Astrocyte (in vitro differentiated cells and primary cell): ENCODE measurements around the gene GMEB2. TPM values are rescaled to one million over a fixed set of nuclear protein-coding genes. Genes with fewer than 3 reads are reported as not detected.

Source experiments
- DNase-seq: peaks from one replicate; pipeline ENCODE4 v3.0.0-alpha.2; 2010; ENCODE audit warnings: low read depth
- FAIRE-seq: peaks from 2 replicates; lab custom pipeline; 2011; peaks lifted over from hg19 to GRCh38; lab: Jason Lieb, UNC
- H2AFZ ChIP-seq: 2 replicates; pipeline ENCODE4 v1.6.0; 2012; ENCODE audit warnings: low read depth, low read length, inconsistent platforms
- H3K27ac ChIP-seq: 2 replicates; pipeline ENCODE4 v1.5.1; 2011; ENCODE audit warnings: low read depth, low read length, inconsistent platforms
- H3K27me3 ChIP-seq: 2 replicates; pipeline ENCODE4 v1.6.0; 2011; ENCODE audit warnings: low read length, inconsistent platforms; ENCODE audit not compliant: insufficient read depth
- H3K36me3 ChIP-seq: 2 replicates; pipeline ENCODE4 v1.5.1; 2011; ENCODE audit warnings: low read length, inconsistent platforms; ENCODE audit not compliant: insufficient read depth
- H3K4me1 ChIP-seq: 2 replicates; pipeline ENCODE4 v1.5.1; 2011; ENCODE audit warnings: low read length, inconsistent platforms; ENCODE audit not compliant: insufficient read depth
- H3K4me2 ChIP-seq: 2 replicates; pipeline ENCODE4 v1.6.0; 2012; ENCODE audit warnings: low read length, inconsistent platforms
- H3K4me3 ChIP-seq: 2 replicates; pipeline ENCODE4 v1.5.1; 2011; ENCODE audit warnings: low read depth, mild to moderate bottlenecking, low read length, inconsistent platforms; ENCODE audit not compliant: insufficient read depth
- H3K79me2 ChIP-seq: 2 replicates; pipeline ENCODE4 v1.6.0; 2012; ENCODE audit warnings: mild to moderate bottlenecking, low read length, inconsistent platforms; ENCODE audit not compliant: insufficient read depth
- H3K9ac ChIP-seq: 2 replicates; pipeline ENCODE4 v1.6.0; 2012; ENCODE audit warnings: mild to moderate bottlenecking, low read length, inconsistent platforms
- H3K9me3 ChIP-seq: 2 replicates; pipeline ENCODE4 v1.5.1; 2012; ENCODE audit warnings: low read depth, mild to moderate bottlenecking, low read length, inconsistent platforms; ENCODE audit not compliant: insufficient read depth
- H4K20me1 ChIP-seq: 2 replicates; pipeline ENCODE4 v1.6.0; 2012; ENCODE audit warnings: low read length, inconsistent platforms; ENCODE audit not compliant: insufficient read depth
- H3K27ac Mint-ChIP-seq: one replicate; pipeline ENCODE4 v1.8.0; 2021; ENCODE audit warnings: mild to moderate bottlenecking, mixed read lengths; ENCODE audit not compliant: unreplicated experiment
- H3K27me3 Mint-ChIP-seq: one replicate; pipeline ENCODE4 v1.8.0; 2021; ENCODE audit warnings: low read depth, mixed read lengths; ENCODE audit not compliant: unreplicated experiment
- H3K36me3 Mint-ChIP-seq: one replicate; pipeline ENCODE4 v1.8.0; 2021; ENCODE audit warnings: low read depth, mixed read lengths; ENCODE audit not compliant: unreplicated experiment
- H3K4me1 Mint-ChIP-seq: one replicate; pipeline ENCODE4 v1.8.0; 2021; ENCODE audit warnings: low read depth, mixed read lengths; ENCODE audit not compliant: unreplicated experiment
- H3K4me3 Mint-ChIP-seq: one replicate; pipeline ENCODE4 v1.8.0; 2021; ENCODE audit warnings: mild to moderate bottlenecking, moderate library complexity, mixed read lengths; ENCODE audit not compliant: unreplicated experiment
- H3K9me3 Mint-ChIP-seq: one replicate; pipeline ENCODE4 v1.8.0; 2021; ENCODE audit warnings: mild to moderate bottlenecking, mixed read lengths; ENCODE audit not compliant: unreplicated experiment
- CTCF ChIP-seq: IDR thresholded peaks from 2 replicates; pipeline ENCODE4 v1.5.1; 2011; ENCODE audit warnings: low read depth, mild to moderate bottlenecking, inconsistent platforms, low read length, moderate library complexity; ENCODE audit not compliant: insufficient read depth
- EZH2 ChIP-seq: IDR thresholded peaks from 2 replicates; pipeline ENCODE4 v1.6.1; 2012; ENCODE audit warnings: mild to moderate bottlenecking, low read length, inconsistent platforms; ENCODE audit not compliant: insufficient read depth
- total RNA-seq: library from RNA; stranded (reverse); gene quantifications from 2 replicates; pipeline ENCODE4 v1.2.1, GENCODE V29; 2021

GMEB2 gene
- total RNA-seq, 1 donor from 2014 or later = 11.7 TPM

GRCh38 chr20:63582382-63583063 is 44.4 kb downstream of the GMEB2 start:
- Histone ChIP-seq H3K4me1 (no peaks in the 10 kb centered on the region), H3K9ac (peak overlapping the region; percentile 31), H3K4me2 (peak overlapping the region; percentile 72), H2AFZ (peak overlapping the region; percentile 63), H3K9me3 (no peaks in the 10 kb centered on the region), H3K79me2 (no peaks in the 10 kb centered on the region), H4K20me1 (no peaks in the 10 kb centered on the region), H3K36me3 (no peaks in the 10 kb centered on the region), H3K27ac (no peak overlapping the region), H3K4me3 (no peak overlapping the region), H3K27me3 (peaks cover 7% of the 10 kb centered on the region)
- Mint-ChIP-seq H3K27me3 (peaks cover 21% of the 10 kb centered on the region), H3K4me3 (no peak overlapping the region), H3K9me3 (no peaks in the 10 kb centered on the region), H3K27ac (peak overlapping the region; percentile 86), H3K4me1 (peaks cover 4% of the 10 kb centered on the region), H3K36me3 (peaks cover 2% of the 10 kb centered on the region)
- DNase-seq (no peak), FAIRE-seq (no peak)
- no peak for TF ChIP-seq CTCF
- TF ChIP-seq EZH2 = no peak

GRCh38 chr20:63580796-63581461 is 46.0 kb downstream of the GMEB2 start:
- Histone ChIP-seq H3K9ac (no peak overlapping the region), H3K27ac (no peak overlapping the region), H3K4me1 (no peaks in the 10 kb centered on the region), H3K36me3 (no peaks in the 10 kb centered on the region), H3K4me2 (no peak overlapping the region), H2AFZ (no peak overlapping the region), H3K4me3 (no peak overlapping the region), H3K27me3 (peaks cover 7% of the 10 kb centered on the region), H3K9me3 (no peaks in the 10 kb centered on the region), H4K20me1 (no peaks in the 10 kb centered on the region), H3K79me2 (no peaks in the 10 kb centered on the region)
- Mint-ChIP-seq H3K9me3 (no peaks in the 10 kb centered on the region), H3K27ac (no peak overlapping the region), H3K4me3 (no peak overlapping the region), H3K4me1 (peaks cover 4% of the 10 kb centered on the region), H3K27me3 (peaks cover 24% of the 10 kb centered on the region), H3K36me3 (no peaks in the 10 kb centered on the region)
- DNase-seq (peak; percentile 26), FAIRE-seq (no peak)
- TF ChIP-seq EZH2 (no peak), CTCF (peak; percentile 27)
